HepG2 (cell line): ENCODE results near the gene ACBD5. TPM values are rescaled to one million over a fixed set of nuclear protein-coding genes. Genes with fewer than 3 reads are reported as not detected.

Source experiments
- BCL3 ChIP-seq: sonication (generic); formaldehyde crosslinking; IDR thresholded peaks from 2 replicates; pipeline ENCODE4 v1.5.1; 2020; ENCODE audit warnings: mild to moderate bottlenecking, missing genetic modification reagents, moderate library complexity
- FOSL1 ChIP-seq: sonication (generic); formaldehyde crosslinking; IDR thresholded peaks from 2 replicates; pipeline ENCODE4 v1.9.0; 2021; ENCODE audit warnings: missing genetic modification reagents, borderline replicate concordance
- GLMP ChIP-seq: sonication (generic); formaldehyde crosslinking; IDR thresholded peaks from 2 replicates; pipeline ENCODE4 v1.9.0; 2021; ENCODE audit warnings: missing genetic modification reagents, mild to moderate bottlenecking, borderline replicate concordance
- MEIS1 ChIP-seq: sonication (generic); formaldehyde crosslinking; IDR thresholded peaks from 2 replicates; pipeline ENCODE4 v1.9.0; 2021; ENCODE audit warnings: mild to moderate bottlenecking, missing genetic modification reagents, moderate library complexity, borderline replicate concordance
- NFYC ChIP-seq: IDR thresholded peaks from 2 replicates; pipeline ENCODE4 v1.6.1; 2016; ENCODE audit warnings: missing genetic modification reagents, missing compliant biosample characterization
- SKIL ChIP-seq: sonication (generic); formaldehyde crosslinking; IDR thresholded peaks from 2 replicates; pipeline ENCODE4 v1.8.0; 2022; ENCODE audit warnings: missing genetic modification reagents, mild to moderate bottlenecking, moderate library complexity, borderline replicate concordance
- TBP ChIP-seq: sonication (generic); formaldehyde crosslinking; IDR thresholded peaks from 2 replicates; pipeline ENCODE4 v1.5.0; 2020; ENCODE audit warnings: missing genetic modification reagents
- THRA ChIP-seq: sonication (generic); formaldehyde crosslinking; IDR thresholded peaks from 2 replicates; pipeline ENCODE4 v1.4.0; 2020; ENCODE audit warnings: missing genetic modification reagents, borderline replicate concordance
- TP53 ChIP-seq: sonication (generic); formaldehyde crosslinking; conservative IDR thresholded peaks from 2 replicates; pipeline ENCODE4 v1.4.0; 2020; ENCODE audit warnings: missing genetic modification reagents
- ZFX ChIP-seq: sonication (generic); formaldehyde crosslinking; IDR thresholded peaks from 2 replicates; pipeline ENCODE4 v1.4.0; 2020; ENCODE audit warnings: mild to moderate bottlenecking, low read depth, missing genetic modification reagents, moderate library complexity
- ZNF280B ChIP-seq: sonication (generic); formaldehyde crosslinking; IDR thresholded peaks from 2 replicates; pipeline ENCODE4 v1.5.0; 2020; ENCODE audit warnings: missing genetic modification reagents, mild to moderate bottlenecking, borderline replicate concordance
- ZNF367 ChIP-seq: sonication (generic); formaldehyde crosslinking; IDR thresholded peaks from 2 replicates; pipeline ENCODE4 v1.4.0; 2020; ENCODE audit warnings: missing genetic modification reagents, borderline replicate concordance
- ZNF501 ChIP-seq: sonication (generic); formaldehyde crosslinking; IDR thresholded peaks from 2 replicates; pipeline ENCODE4 v1.5.1; 2020; ENCODE audit warnings: mild to moderate bottlenecking, moderate library complexity, missing genetic modification reagents
- ZNF503 ChIP-seq: sonication (generic); formaldehyde crosslinking; IDR thresholded peaks from 2 replicates; pipeline ENCODE4 v1.4.0; 2020; ENCODE audit warnings: missing genetic modification reagents
- ZNF563 ChIP-seq: sonication (generic); formaldehyde crosslinking; IDR thresholded peaks from 2 replicates; pipeline ENCODE4 v1.8.0; 2022; ENCODE audit warnings: mild to moderate bottlenecking, moderate library complexity, missing genetic modification reagents
- ZNF644 ChIP-seq: IDR thresholded peaks from 2 replicates; pipeline ENCODE4 v1.6.1; 2016; ENCODE audit warnings: low read depth
- ZUFSP ChIP-seq: sonication (generic); formaldehyde crosslinking; IDR thresholded peaks from 2 replicates; pipeline ENCODE4 v1.9.0; 2021; ENCODE audit warnings: missing genetic modification reagents, mild to moderate bottlenecking, borderline replicate concordance
- polyA plus RNA-seq, 8 experiments: library from polyadenylated mRNA; depleted of rRNA in 3 of 8; stranded (reverse) in 7 of 8; unstranded in 1 of 8; fragments of >200 nt; fragmentation: Illumina TruSeq in 4 of 8; extraction: Trizol in 4 of 8; gene quantifications; 2 replicates each; pipeline versions ENCODE4 v1.2.1 to v1.2.3, GENCODE V29; 2011 to 2016; ENCODE audit warnings: low read depth in 4 of 8, missing spikeins in 1 of 8, mixed read lengths in 1 of 8; ENCODE audit not compliant: insufficient read depth in 1 of 8
- total RNA-seq, 5 experiments: library from RNA; depleted of rRNA; stranded (reverse); fragments of >200 nt; fragmentation: Illumina TruSeq; extraction: Trizol; gene quantifications; 2 replicates each; pipeline ENCODE4 v1.2.3, GENCODE V29; 2016; ENCODE audit warnings: low read depth in 1 of 5

The ACBD5 gene
- total and polyA plus RNA-seq, 2 of the 13 experiments (the other 11 are each of a cell fraction or from before 2014, with no cell fraction given): 10.3 to 14.8 TPM

GRCh38 chr10:27242951-27243551 lies 2.5 kb upstream of the ACBD5 start (continued):
- no peak for TF ChIP-seq SKIL (CRISPR knock-in tag)
- TF ChIP-seq ZNF501: no peak
- TF ChIP-seq TP53 (CRISPR knock-in tag): no peak
- TF ChIP-seq FOSL1: no peak
- TF ChIP-seq ZNF280B (CRISPR knock-in tag): peak; percentile 36; the same call in 1 of the 2 replicates
- TF ChIP-seq MEIS1: no peak
- TF ChIP-seq ZNF644 (CRISPR knock-in tag): 0 out of 2 replicates have a peak, but pooled peaks have one; percentile 48
- TF ChIP-seq TBP (CRISPR knock-in tag): no peak
- TF ChIP-seq ZNF563 (CRISPR knock-in tag): no peak
- TF ChIP-seq THRA: no peak
- peak; percentile 87 for TF ChIP-seq ZFX (CRISPR knock-in tag)
- no peak for TF ChIP-seq ZNF503 (CRISPR knock-in tag)
- no peak for TF ChIP-seq BCL3
- no peak for TF ChIP-seq ZNF367 (CRISPR knock-in tag)
- no peak; the same call in 1 of the 2 replicates for TF ChIP-seq GLMP (CRISPR knock-in tag)
- no peak for TF ChIP-seq ZUFSP (CRISPR knock-in tag)
- no peak for TF ChIP-seq NFYC (CRISPR knock-in tag)
